GM21825 (cell line): Measurements from ENCODE around the gene CAMK4.

Source experiments
- ATAC-seq: cut with Tn5 transposase; IDR thresholded peaks from one replicate; pipeline ENCODE4 v1.9.1; 2021; ENCODE audit warnings: mild to moderate bottlenecking, moderate library complexity; ENCODE audit not compliant: unreplicated experiment

Gene CAMK4

DNA sequence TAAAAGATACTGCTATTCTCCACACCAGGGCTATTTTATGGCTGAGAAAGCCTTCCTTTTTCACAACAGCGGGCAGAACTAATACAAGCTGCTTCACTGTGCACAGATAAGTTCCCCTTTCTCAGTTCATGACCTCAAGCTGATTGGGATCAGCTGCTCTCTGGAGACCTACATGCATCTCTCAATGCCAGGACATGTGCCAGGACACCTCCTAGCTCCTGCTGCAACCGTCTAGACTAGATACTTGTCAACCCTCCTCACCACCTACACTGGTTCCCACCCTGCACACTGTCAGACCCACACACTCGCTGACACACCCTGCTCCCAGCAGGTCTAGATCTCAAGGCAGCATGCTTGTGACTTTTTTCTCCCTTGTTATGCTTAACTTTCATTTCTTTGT, 248.4 kb downstream of the CAMK4 start:
- peak; percentile 69 for ATAC-seq

DNA sequence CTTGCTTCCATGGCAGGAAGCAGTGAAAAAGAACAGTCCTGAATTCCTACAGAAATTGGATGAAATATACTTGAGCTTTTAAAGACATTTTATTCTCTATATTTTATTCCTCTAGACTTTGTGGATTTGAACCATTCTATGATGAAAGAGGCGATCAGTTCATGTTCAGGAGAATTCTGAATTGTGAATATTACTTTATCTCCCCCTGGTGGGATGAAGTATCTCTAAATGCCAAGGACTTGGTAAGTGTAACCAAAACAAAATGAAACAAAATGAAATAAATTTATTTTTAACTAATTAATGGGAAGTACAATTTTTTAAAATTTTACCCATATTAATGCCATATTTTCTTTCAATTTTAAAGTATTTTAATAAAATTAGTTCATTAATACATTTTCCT, 254.1 kb downstream of the CAMK4 start:
- no peak for ATAC-seq

DNA sequence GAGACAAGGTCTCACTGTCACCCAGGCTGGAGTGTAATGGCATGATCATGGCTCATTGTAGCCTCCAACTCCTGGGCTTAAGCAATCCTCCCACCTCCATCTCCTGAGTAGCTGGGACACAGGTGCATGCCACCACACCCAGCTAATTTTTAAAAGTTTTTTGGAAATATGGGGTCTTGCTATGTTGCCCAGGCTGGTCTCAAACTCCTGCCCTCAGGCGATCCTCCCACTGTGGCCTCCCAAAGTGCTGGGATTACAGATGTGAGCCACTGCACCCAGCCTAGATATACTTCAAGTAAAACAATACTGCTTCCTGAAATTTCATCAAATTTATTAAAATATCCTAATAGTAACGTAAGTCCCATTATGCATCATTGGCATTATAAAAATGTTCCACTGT, 254.7 kb downstream of the CAMK4 start:
- ATAC-seq, result no peak

DNA sequence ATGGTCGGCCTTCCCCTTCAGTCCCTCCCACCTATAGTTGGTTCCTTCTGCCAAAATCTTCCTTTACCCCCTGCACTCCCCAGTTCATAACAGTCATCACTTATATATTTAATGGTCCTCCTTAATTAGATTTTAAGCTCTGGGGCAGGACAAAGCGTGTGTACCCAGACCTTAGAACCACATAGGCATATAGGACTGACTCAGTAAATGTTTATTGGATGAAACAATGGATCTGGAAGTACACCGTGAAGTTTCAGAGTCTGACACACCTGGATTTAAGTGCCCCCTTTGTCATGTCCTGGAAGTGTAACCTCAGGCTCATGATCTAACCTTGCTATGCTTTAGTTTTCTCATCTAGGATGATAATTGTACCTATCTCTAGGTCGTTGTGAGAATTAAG, 256.2 kb downstream of the CAMK4 start:
- no peak for ATAC-seq

DNA sequence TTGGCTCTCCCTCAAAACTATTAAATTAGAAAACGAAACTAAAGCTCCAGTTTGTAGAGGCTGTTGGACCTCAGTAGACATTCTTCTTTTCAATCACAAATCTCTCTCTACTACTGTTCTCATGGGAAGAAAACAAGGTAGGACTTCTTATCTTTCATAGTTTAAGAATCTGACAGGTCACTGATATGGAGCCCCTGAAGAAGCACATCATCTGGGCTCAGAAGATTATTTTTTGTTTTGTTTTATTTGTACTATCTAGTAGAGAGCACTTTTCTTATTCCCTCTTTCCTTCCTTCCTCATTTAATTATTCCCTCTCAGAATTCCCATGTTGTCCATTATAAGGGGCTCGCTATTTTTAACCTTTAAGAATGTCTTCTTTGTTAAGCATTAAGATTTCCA, 261.9 kb downstream of the CAMK4 start:
- ATAC-seq, result no peak

DNA sequence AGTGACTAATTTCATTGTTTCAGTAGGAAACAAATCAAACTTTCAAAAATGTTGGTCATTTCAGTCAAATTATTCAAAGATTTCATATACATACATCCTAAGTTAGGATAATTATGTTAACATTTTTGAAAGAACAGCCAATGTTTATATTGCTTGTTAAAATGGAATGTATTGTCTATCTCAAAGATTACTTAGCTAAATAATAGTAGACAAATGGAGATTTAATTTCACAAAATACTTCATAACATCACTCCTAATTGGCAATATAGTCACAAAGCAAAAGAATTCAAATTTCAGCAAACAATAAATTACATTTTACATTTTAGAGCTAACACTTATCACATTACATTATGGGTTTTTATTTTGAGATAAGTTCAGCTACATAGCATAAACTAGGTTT, 262.7 kb downstream of the CAMK4 start:
- ATAC-seq, result no peak

DNA sequence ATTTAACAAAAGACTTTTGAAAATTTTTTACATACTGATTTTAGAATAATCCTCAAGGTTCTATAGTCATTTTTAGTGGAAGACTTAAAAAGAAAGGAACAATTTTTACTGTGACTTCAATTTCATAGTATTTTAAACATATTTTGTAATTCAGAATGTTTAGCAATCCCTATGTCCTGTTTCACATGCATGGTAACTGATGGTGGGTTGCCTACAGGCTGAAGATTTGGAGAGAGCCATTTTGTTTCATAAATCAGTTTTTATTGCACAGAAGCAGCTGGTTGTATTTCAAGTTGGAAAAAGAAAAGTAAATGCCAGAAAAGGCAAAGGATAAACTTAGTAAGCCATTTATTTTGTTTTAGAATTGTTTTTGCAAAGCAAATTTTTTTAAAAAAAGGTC, 264.2 kb downstream of the CAMK4 start:
- no peak for ATAC-seq

DNA sequence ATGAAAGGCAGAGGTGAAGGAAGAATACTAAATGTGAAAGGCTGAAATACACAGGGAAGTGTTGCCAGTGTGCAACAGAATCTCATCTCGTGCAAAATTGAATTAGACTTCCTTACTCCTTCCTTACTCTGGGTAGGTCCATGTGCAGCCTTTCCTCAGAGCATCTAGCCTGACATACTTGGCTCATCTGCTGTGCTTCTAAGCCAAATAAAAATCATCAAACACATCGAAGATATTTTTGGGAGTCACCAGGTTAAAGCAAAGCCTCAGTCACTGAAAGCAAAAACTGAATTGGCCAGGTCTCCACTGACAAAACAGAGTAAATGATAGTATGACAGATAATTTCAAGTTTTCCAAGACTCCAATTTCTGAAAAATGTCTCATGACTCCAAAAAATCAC, 268.8 kb downstream of the CAMK4 start:
- ATAC-seq, result no peak

DNA sequence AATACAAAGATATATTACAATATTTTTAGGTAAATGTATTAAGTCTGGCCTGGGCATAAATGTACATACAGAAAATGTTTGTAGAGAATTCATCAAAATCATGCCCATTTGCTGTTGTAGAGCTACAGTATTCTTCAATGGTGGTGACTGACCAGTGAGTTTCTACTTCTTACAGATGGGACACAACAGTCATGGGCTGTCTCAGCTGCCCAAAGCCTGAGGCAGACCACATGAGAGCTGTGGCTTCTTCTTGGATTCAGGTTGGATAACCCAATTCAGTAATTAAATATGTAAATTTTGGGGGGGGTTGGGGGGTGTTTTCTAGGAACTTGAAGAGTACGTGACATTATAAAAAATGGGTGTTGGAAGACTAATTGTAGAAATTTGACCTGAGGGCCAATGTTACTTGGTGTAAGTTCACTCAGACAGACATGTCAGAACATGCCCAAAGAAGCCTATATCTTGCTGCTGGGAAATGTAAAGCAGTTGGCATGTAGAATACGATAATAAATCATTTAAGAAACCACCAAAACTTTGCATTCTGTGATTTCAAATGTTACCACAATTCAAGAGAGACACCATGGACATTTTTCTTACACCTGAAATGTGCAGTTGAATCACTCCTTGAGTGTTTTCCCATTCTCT, 270.3 kb downstream of the CAMK4 start:
- ATAC-seq, result no peak

DNA sequence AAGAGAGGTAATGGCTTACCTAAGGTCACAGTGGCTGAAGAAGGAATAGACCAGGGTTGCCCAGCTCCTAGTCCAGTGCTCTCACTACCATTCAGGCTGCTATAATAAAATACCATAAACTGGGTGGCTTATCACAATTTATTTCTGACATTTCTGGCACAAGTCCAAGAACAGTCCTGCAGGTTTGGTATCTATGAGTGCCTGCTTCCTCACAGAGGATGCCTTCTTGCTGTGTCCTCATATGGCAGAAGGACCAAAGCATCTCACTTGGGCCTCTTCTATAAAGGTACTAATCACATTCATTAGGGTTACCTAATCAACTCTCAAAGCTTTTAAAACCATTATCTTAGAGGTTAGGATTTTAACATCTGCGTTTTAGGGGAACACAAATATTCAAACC, 271.0 kb downstream of the CAMK4 start:
- no peak for ATAC-seq

DNA sequence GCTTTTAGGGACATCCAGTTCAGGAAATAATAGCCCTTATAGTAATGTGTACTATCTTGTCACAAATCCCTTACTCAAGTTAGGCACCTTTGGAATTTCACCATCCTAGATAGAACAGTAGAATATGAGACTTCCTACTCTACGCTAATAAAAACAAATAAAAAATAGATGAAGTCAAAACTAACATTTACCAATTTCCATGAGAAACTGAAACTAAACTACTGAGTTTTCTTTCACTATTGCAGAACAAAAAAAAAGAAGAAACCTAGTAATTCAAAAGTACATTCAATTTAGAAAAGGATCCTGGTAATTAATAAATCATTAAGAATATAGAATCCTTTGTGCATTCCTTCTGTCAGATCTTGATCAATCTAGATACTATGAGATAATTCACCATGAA, 274.2 kb downstream of the CAMK4 start:
- no peak for ATAC-seq

DNA sequence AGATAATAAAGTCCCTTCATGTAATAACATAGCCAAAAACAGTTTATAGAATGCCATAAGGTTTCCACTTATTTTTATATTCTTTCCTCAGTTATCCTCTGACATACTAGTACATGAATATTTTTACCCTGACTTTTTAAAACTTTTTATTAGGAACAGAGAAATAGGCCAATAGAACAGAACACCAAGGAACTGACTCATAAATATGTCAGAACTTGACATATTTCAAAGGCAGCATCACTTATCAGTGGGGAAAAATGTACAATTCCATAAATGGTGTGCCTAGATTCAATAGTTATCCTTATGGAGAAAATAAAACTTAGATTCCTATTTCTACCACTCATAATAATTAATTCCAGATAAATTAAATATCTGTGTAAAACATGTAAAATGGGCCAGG, 278.8 kb downstream of the CAMK4 start:
- no peak for ATAC-seq

DNA sequence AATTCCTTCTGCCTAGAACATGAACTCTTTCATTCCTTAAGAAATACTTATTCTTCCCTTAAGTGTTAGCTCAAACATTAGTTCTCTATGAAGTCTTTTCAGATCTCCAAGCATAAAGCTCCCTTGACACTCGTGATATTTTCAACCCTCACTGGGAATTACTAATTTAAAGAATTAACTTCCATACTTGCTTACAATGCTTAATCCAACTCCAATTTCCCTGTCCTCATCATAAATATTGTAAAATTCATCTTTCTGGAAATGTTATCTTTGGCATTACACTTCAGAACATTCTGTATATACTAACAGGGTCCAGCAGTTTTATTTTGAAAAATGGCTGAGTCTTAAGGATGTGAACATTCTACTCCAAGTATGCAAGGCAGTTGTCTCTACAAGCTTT, 280.9 kb downstream of the CAMK4 start:
- no peak for ATAC-seq

DNA sequence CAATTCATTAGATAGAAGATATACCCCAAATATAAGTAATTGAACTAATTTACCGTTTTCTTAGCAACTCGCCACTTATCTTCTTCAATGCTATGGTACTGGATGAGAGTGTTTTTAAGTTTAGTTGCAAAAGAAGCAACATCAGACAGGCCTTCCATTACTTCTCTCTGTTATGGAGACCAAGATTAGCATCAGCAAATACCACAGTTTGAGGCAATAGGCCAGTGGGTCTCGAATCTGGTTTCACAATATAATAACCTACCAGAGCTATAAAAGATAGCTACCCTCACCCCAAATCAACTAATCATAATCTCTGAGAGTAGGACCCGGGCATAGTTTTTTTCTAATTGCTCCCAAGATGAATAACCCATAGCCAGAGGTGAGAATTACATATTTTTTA, 283.1 kb downstream of the CAMK4 start:
- ATAC-seq, result no peak

DNA sequence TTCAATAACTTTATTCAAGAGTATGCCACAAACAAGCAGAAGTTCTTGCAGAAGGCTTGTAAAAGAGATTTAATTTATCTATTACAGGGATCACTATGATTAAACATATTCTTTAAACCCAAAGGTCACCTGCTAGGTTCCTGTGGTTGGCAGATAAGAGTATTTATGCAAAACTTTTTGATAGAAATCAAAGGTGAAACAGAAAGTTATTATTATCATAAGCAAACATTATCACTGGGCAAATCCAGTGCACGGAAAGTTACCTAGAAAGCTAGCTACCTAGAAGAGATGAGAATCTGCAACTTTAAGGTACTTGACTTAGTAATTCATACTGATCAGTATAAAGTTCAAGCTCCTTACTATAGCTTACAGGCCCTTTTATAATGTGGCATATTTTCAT, 284.9 kb downstream of the CAMK4 start:
- no peak for ATAC-seq

DNA sequence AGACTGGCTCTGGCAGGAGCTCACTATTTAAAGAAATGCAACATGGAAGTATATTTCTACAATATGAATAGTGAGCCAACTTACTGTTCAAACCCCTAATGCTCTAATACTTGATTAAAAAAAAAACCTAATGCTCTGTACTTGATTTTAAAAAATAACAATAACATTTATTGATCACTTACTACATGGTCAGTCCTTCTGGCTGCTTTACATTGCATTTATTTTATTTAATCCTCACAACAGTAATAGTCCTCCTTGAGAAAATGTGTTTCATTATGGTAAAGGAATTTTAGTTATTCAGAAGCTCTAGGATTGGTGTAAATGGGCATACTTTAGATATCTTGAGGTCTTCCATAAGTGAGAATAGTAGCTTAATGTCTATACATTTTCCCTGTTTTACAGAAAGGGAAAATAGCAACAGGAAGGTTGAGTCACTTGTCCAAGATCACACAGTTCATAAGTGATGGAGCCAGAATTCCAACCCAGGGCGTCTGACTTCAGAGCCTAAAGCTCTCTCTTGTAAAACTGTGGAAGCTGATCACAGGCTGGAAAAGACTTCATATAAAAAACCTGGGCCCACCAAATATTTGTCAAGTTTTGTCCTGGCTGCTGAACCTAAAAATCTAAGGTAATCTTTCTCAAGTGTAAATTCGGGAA, 287.1 kb downstream of the CAMK4 start:
- no peak for ATAC-seq

DNA sequence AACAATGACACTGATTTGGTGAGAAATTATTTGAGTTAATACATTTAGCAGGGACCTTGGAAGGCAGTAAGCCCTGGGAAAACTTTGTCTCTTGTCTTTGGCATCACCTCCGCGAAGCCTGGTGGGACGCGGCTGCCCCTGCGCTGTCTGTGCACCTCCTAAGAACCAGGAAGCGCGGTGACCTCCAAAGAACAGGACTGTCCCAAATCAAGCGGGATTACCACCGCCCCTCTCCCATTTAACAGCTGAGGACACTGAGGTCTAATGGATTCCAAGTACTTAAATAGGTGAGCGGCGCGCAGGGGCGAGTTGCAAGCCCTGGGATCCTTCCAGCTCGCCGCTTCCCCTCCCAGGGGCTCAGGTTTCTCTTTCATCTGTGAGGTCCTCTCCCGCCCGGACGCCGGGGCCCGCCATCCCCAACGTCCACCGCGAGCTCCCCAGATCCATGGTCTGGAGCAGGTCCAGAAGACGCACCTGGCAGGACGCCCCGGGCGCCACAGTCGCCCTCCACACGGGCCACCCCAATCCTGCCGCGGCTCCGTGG, 287.7 kb downstream of the CAMK4 start:
- peak; percentile 17 for ATAC-seq

DNA sequence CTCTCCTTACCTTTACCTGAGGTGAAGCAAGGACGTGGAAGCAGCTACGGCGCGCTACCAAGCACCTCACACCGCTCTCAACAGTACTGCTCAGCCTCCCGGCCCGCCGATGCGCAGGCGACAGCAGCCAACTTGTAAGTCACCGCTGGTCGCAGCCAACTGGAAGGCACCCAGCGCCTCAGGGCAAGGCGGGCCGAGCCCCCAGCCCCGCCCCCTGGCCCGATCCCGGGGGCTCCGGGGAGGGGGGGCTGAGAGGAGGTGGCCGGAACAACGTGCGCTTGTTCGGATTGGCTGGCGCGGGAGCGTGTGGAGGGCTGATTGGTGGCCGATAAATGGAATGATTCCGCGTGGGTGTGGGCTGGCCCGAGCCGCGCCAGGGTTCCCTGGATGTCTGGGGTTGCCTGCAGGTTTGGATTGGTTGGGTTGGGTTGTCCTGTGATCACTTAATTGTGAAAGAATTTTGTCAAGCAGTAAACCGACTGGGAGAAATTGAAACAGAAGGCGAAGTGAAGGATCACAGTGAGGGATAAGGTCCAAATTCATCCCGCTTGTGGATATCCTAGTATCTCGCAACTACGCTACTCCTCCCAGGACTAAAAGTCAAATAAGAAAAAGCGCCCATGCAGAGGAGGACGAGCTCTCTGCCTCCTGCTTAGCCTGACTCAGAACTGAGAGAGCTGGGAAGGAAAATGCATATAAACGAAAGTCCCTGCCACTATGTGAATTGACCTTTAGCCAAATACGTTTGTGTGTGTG, 288.4 kb downstream of the CAMK4 start, which contains the start of gene STARD4:
STARD4 (minus strand) TSS at position 161 of the 756 bp plus-strand sequence. CDS start 5,102 bp downstream, outside the sequence.
- peak; percentile 92 for ATAC-seq

DNA sequence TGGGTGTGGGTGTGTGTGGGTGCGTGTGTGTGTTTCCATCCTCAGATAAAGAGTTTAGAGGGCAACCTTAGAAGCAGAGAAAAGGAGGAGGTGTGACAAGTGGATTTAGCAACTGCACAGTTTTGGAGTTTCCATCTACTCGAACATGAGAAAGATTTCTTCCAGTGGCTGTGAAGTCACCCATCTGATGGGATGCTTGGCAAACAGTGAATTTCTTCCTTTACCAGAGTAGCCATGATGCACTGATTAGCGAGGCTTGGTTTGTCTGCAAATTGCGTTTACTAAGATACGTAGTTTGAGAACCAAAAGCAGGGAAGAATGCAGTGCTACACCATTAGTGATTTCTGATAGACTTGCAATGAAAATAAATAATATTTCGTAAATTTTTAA, 288.9 kb downstream of the CAMK4 start:
- no peak for ATAC-seq

DNA sequence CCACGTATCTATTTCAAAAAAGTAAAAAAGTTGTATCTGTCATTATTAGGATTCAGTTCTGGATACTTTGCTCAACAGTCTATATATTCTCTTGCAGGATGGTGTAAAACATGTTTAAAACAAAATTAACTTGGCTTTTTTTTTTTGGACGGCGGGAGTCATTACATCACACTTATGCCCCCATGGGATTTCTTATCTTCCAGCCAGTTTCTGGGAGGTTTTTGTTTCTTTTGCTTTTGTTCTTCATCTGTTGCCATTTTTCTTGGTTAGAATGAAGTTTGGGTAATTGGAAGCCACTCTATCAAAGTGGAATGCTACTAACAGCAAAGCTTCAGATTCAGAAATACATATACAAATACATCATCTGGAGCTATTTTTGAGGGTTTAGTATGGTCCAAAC, 289.9 kb downstream of the CAMK4 start:
- ATAC-seq, result no peak

DNA sequence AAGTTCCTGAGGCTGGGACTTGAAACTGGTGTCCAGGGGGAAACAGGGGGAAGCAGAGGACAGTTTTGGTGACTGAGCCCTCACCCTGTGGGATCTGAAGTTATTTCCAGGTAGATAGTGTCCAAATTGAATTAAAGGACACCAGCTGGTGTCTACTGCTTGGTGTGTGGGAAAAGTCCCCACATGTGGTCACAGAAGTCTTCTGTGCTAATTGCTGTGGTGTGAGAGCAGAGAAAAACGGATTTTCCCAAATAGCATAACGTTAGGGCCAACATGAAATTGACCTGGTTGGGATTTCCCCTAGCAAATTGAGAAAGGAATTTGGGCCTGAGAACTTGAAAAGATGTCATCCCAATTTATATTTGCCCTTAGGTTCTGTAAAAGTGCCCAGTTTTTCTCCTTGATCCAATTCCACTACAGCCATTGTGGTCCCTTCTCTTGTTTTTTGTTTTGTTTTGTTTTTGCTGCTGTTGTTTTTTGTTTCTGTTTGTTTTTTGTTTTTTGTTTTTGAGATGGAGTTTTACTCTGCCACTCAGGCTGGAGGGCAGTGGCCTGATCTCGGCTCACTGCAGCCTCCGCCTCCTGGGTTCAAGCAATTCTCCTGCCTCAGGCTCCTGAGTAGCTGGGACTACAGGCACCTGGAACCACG, 293.8 kb downstream of the CAMK4 start:
- ATAC-seq, result no peak
